Brain microvascular endothelial cell (primary cell): Measurements from ENCODE around the gene GREM2.

Experiments
- DNase-seq: peaks from one replicate; pipeline ENCODE4 v3.0.0-alpha.2; 2020
- H3K27ac ChIP-seq: fragments of 250-450 bp; sonication (Bioruptor Pico); 2 replicates; pipeline ENCODE4 v1.5.1; 2020; ENCODE audit warnings: mild to moderate bottlenecking, moderate library complexity
- H3K27me3 ChIP-seq: fragments of 250-450 bp; sonication (Bioruptor Pico); replicated peaks from 2 replicates; pipeline ENCODE4 v1.5.1; 2020; ENCODE audit warnings: mild to moderate bottlenecking
- H3K36me3 ChIP-seq: fragments of 250-450 bp; sonication (Bioruptor Pico); replicated peaks from 2 replicates; pipeline ENCODE4 v1.5.1; 2020; ENCODE audit warnings: mild to moderate bottlenecking
- H3K4me3 ChIP-seq: 2 replicates; pipeline ENCODE4 v1.5.1; 2011; ENCODE audit warnings: low read depth, mild to moderate bottlenecking, control low read depth, low read length, moderate library complexity
- in situ Hi-C: cut with HindIII; loops from 2 replicates; pipeline ENCODE4 v1.10.0; 2017; ENCODE audit warnings: low sequenced_read_pairs, low pct_ligation_motif_present
- TF ChIP-seq, protein P1 (sequence below): IDR thresholded peaks from 2 replicates; pipeline ENCODE4 v1.5.1; 2011; ENCODE audit warnings: low read depth, mild to moderate bottlenecking, moderate library complexity, low read length, control low read depth, inconsistent platforms; ENCODE audit errors: missing control alignments

GREM2 gene

GRCh38 chr1:240597153-240597745, 14.7 kb downstream of the GREM2 start:
- no peak for DNase-seq
- Histone ChIP-seq H3K4me3 (no peak overlapping the region), H3K27me3 (no peaks in the 10 kb centered on the region), H3K27ac (no peak overlapping the region), H3K36me3 (no peaks in the 10 kb centered on the region)
- in situ Hi-C loops: no loop called here
- TF ChIP-seq, protein P1, sequence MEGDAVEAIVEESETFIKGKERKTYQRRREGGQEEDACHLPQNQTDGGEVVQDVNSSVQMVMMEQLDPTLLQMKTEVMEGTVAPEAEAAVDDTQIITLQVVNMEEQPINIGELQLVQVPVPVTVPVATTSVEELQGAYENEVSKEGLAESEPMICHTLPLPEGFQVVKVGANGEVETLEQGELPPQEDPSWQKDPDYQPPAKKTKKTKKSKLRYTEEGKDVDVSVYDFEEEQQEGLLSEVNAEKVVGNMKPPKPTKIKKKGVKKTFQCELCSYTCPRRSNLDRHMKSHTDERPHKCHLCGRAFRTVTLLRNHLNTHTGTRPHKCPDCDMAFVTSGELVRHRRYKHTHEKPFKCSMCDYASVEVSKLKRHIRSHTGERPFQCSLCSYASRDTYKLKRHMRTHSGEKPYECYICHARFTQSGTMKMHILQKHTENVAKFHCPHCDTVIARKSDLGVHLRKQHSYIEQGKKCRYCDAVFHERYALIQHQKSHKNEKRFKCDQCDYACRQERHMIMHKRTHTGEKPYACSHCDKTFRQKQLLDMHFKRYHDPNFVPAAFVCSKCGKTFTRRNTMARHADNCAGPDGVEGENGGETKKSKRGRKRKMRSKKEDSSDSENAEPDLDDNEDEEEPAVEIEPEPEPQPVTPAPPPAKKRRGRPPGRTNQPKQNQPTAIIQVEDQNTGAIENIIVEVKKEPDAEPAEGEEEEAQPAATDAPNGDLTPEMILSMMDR: no peak

DNA sequence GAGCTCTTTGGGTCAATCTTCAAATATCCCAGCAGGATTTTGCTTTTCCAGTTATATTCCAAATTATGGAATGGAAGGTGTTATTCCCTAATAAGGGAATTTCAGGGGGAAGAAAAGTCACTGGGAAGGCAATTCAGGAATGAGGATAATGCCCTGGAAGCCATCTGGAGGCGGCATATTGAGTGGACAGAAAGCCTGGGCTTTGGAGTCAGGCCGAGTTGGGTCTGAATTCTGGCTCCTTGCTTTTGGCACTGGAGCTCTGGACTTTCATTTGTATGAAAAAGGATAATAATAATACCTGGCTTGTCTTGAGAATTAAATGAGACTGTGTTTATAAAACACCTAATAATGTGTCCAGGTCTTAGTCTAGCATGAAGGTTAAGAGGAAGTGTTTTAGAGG, 16.5 kb downstream of the GREM2 start:
- no peaks in the 10 kb centered on the region for H3K36me3 ChIP-seq
- no peak overlapping the region for H3K4me3 ChIP-seq
- no peak overlapping the region for H3K27ac ChIP-seq
- DNase-seq: no peak
- no peaks in the 10 kb centered on the region for H3K27me3 ChIP-seq
- in situ Hi-C loops: no loop called here
- TF ChIP-seq, protein P1: no peak

DNA sequence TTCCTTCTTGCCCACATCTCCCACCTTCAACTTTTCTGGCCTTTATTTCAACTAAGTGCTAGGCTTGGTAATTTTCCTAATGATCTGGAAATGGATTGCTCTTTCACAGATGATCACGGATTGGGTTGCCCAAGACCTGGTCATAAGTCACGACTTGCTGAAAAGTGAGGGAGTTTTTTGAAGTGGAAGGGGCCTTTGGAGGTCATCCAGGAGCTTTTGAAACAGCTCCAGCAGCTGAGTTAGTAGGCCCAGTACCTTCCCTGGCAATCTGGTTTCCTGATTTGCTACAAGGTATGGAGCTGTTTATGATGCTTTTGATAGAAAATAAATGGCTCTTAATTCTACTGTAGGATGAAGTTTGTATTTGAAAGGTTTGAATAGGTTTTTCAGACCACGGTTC, 20.4 kb downstream of the GREM2 start:
- H3K27ac ChIP-seq: no peak overlapping the region
- no peak overlapping the region for H3K4me3 ChIP-seq
- no peaks in the 10 kb centered on the region for H3K27me3 ChIP-seq
- in situ Hi-C loops: no loop called here
- no peak for DNase-seq
- no peaks in the 10 kb centered on the region for H3K36me3 ChIP-seq
- TF ChIP-seq, protein P1: no peak

DNA sequence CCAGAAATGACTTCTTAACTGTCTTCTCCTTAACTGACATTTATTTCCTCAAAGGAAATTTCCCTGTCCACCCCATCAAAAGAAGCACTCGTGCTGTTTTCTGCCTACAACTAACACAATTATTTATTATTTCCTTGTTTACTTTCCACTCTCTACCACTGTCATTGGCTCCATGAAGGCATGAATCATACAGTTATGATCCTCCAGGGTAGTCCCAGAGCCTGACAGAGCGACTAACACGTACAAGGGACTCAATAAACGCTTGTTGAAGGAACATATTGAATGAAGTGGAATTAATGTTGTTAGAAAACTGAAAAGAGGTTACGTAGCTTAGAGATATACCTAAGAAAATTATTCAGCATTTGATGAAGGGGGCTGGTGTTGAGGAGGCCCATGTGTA, 20.9 kb downstream of the GREM2 start:
- in situ Hi-C loops: no loop called here
- H3K4me3 ChIP-seq: no peak overlapping the region
- no peak overlapping the region for H3K27ac ChIP-seq
- no peaks in the 10 kb centered on the region for H3K27me3 ChIP-seq
- DNase-seq: no peak
- TF ChIP-seq, protein P1: no peak
- H3K36me3 ChIP-seq: no peaks in the 10 kb centered on the region

- H3K27ac ChIP-seq: no peak overlapping the region
- in situ Hi-C loops: no loop called here
- no peak overlapping the region for H3K4me3 ChIP-seq
- H3K36me3 ChIP-seq: no peaks in the 10 kb centered on the region
- TF ChIP-seq, protein P1: no peak
- no peak for DNase-seq
- H3K27me3 ChIP-seq: no peaks in the 10 kb centered on the region
Observed at GRCh38 chr1:240589585-240590110, 22.3 kb downstream of the GREM2 start.

DNA sequence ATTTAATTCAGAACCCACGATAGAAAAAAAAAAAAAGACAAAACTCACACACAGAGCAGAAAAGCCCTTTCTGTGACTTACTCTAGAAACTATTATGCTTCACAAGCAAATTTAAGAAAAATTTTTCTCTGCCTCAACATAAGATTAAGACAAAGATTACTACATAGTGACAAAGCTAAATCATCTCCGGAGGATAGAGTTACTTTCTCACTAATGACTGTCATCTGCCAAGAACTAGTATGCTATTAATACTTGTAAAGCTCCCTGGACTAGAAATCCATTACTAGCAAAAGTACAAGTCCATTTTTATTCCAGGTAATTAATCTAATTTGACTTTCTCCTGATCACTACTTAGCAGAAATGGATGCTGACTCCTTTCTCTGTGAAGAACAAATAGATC, 25.9 kb downstream of the GREM2 start:
- no peaks in the 10 kb centered on the region for H3K27me3 ChIP-seq
- in situ Hi-C loops: no loop called here

More for the DNA sequence above, 25.9 kb downstream of the GREM2 start:
- no peak for DNase-seq
- Histone ChIP-seq H3K4me3 (no peak overlapping the region), H3K27ac (no peak overlapping the region), H3K36me3 (no peaks in the 10 kb centered on the region)
- TF ChIP-seq, protein P1: no peak
